Renal pelvis (tissue), 4 donors: ENCODE results near the gene ASPDH. TPM values are rescaled to one million over a fixed set of nuclear protein-coding genes. Genes with fewer than 3 reads are reported as not detected.

ENCODE experiments used
- DNase-seq: peaks from one replicate; pipeline ENCODE4 v3.0.0-alpha.2; 2013
- polyA plus RNA-seq, 3 donors: library from polyadenylated mRNA; unstranded; fragments of 120-200 nt; gene quantifications; one replicate each; pipeline ENCODE4 v1.2.1, GENCODE V29; 2013; ENCODE audit not compliant: insufficient read length in 3 of 3

ASPDH gene
- polyA plus RNA-seq, 3 donors, result 11.5 to 15.1 (median 14.4) TPM

DNA sequence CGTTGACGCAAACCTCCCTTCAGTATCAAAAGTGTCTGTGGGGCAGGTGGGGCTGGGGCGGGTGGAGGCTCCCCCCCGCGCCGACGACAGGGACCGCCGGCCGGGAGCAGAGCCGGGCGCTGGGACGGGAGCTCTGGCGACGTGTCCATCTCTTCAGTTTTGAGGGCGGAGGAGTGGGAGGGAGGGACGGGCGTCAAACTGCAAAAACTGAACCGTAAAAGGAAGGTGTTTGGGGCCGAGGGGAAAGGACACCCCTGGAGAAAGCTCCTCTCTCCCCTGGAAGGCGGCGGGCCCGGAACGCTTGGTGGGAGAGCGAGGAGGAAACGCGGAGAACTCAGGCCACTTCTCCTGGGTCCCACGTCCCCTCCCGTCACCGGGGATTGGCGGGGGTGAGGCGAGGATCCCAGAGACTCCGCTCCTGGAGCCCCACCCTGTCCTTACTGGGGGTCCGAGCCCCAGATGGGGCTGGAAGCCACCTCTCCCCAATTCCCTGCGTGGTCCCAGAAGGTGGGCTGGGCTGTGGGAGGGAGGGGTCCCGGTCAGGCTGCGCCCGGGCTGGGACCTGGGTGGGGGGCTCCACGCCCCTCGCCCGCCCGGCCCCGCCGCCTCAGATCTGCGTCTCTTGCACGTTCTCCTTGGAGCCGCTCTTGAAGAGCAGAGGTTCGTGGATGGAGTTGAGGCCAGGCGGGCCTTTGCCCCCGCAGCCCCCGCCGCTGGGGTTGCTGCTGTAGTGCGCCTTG, 3.4 kb upstream of the ASPDH start:
- DNase-seq, result no peak

GRCh38 chr19:50516456-50516855, 2.7 kb upstream of the ASPDH start:
- DNase-seq, result no peak

- no peak for DNase-seq
Observed at GRCh38 chr19:50515168-50515561, 1.5 kb upstream of the ASPDH start.

GRCh38 chr19:50514346-50515167, 844 bp upstream of the ASPDH start:
- DNase-seq, result no peak

DNA sequence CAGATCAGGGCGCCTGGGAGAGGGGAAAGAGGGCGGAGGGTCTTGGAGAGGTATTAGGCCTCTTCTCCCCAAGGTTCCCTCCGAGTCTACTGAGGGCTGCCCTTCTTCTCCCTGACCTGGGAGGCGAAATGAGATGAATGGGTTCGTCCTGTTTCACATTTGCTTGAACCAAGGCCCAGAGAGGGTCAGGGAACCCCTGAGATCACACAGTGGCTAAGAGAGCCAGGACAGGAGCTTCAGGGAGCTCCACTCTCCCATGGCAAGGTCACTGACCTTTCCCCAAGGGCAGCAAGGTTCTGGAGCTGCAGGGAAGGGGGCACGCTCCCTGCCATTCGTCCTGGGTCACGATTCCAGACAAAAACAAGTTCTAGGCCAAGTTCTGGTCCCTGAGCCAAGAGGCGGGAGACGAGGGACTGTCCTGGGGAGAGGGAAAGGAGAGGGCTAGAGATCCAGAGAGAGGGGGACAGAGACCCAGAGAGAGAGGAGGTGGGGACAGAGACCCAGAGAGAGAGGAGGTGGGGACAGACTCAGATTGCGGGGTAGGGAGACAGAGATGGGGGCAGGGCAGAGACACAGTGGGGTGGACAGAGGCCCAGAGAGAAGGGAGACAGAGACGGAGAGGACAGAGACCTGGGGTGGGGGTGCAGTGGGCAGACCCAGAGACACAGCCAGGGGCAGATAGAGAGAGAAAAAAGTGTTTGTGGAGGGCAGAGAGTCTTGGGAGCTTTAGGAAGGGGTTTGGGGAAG, 541 bp downstream of the ASPDH start:
- no peak for DNase-seq

- no peak for DNase-seq
Observed at GRCh38 chr19:50512112-50512998, 1.4 kb downstream of the ASPDH start.

GRCh38 chr19:50511069-50511822, 2.5 kb downstream of the ASPDH start, which contains the start of gene JOSD2:
Gene JOSD2 (minus strand): TSS chr19:50511191. CDS start chr19:50510431, 760 bp downstream.
- peak; percentile 99 for DNase-seq

GRCh38 chr19:50510700-50511068, 3.0 kb downstream of the ASPDH start:
- DNase-seq, result peak; percentile 86

DNA sequence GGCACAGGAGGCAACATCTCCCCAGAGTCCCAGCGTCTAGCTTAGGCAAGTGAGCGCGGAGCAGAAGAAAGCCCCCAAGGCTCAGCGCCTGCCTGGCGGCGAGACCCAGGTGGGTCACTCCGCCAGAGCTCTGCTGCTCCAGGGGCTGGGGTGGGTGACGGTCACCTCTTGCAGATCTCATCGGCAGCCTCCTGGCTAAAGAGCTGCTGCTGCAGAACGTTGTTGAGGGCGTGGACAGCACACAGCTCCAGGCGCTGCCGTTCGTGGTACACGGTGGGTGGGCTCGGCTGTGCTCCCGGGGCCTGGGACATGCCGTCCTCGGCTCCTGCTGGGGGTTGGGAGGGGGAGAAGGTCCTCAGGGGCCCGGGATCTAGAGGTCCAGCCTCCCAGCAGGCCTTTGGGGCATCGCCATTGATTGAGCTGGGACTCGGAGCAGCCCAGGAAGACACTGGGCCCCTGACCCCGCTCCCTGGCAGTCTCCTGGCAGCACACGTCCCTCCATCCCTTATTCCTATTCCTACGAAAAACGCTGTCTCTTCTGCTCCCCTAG, 3.5 kb downstream of the ASPDH start:
- DNase-seq, result no peak

DNA sequence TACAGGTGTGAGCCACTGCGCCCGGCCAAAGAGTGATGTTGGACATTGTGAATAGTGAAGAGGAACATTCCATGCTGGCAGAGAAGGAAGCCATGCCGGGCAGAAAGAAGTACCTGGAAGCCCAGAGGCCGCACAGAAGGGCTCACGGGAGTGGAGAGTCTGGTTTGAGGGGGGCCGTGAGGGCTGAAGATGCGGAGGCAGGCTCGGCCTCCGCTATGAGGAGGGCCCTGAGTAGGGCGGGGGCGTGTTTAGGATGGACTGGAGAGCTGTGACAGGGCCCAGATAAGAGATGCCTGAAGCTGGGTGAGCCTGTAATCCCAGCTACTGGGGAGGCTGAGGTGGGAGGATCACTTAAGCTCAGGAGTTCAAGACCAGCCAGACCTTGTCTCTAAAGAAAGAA, 4.3 kb downstream of the ASPDH start:
- no peak for DNase-seq

DNA sequence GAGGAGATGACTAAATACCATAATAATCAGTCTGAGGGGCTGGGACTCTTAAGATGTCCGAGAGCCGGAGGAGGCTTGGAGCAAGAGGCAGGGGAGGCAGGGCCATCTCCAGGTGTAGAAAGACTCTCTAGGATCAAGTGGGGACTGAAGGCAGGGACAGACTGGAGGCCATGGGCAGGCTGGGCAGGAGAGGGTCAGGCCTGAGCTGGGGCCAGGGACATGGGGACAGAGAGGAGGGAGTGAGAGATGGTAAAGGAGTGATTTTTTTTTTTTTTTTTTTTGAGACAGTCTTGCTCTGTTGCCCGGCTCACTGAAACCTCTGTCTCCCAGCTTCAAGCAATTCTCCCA, 4.9 kb downstream of the ASPDH start:
- no peak for DNase-seq

GRCh38 chr19:50507376-50507775, 6.3 kb downstream of the ASPDH start:
- no peak for DNase-seq

DNA sequence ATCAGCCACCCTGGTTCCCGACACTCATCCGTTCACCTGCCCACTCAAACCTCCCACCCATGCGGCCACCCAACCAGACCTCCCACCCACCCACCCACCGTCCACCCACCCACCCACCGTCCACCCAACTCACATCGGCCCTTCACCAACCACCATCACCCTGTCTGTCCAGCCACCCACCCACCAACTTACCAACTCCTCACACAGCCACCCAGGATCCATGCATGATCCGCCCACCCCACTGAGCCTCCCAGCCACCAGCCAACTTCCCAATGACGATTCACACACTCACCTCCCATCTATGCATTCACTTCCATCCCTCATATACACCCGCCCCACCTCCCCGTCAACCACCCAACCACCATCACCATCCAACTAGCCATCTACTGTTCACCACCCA, 7.0 kb downstream of the ASPDH start:
- no peak for DNase-seq

GRCh38 chr19:50505856-50506611, 7.7 kb downstream of the ASPDH start:
- DNase-seq, result no peak

DNA sequence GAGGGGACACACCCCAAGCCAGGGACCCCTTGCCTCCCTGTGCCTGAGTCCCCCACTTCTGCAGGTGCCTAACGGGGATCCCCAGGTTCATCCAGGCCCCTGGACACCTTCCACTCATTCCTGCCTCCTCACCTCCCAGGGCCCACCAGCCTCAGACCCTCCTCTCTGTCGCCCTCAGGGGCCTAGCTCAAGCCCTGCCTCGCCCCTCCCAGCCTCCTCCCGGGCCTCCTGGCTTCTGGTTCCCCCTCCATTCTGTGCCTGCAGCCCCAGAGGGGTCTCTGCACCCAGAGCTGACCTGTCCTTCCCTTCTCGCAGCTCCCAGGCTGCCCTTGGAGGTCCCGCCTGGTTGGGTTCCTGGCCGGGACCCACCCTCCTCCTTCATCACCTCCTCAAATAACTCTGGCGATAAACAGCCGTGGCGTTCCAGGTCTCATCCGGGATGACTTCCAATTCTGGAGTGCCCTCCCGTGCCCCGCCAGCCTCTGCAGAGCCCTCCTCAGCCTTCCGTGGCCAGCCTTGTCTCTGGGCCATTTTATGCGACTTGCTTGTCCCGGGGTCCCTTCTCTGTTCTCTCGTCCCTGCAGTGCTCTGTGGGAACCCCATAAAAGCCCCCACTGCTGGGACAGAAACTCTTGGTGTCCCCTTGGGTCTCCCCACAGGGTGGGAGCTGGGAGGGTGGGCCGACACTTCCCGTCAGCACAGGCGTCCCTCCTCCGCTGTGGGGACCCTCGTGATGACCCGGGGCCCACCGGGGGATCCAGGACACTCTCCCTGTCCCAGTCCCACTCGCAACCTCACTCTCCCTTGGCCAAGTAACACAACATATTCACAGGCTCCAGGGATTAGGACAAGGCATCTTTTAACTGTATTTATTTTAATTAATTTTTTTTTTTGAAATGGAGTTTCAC, 11.9 kb downstream of the ASPDH start:
- DNase-seq, result no peak

DNA sequence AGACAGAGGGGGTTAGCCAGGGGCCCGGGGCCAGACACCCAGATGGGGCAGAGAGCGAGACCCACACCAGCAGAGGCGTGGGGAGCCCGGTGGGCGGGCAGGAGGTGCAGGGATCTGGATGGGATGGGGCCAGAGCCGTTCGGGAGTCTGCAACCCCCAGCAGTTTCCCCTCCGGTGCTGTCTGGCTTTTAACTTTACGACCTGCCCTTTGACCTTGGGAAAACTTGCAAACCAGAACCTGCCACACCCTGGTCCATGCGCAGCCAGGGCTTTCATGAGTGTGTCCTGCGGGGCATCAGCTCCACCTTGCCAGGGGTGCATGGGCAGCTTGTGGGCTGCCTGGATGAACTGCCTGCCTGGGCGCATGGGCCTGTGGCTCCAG, 12.5 kb downstream of the ASPDH start:
- DNase-seq, result no peak

- no peak for DNase-seq
Observed at GRCh38 chr19:50500753-50501151, 13.0 kb downstream of the ASPDH start.

GRCh38 chr19:50500060-50500752, 13.5 kb downstream of the ASPDH start:
- DNase-seq, result no peak
